SK-N-MC (cell line): Measurements from ENCODE around the gene GLT8D1.
"Not testable (repeated sequence)": the region's sequence is repeated elsewhere in the genome, so short reads cannot be mapped to it uniquely, and the experiment has no call there.

Experiments
- EZH2 ChIP-seq: fragments of 200-600 bp; sonication (generic); IDR thresholded peaks from one replicate; pipeline ENCODE4 v1.6.1; 2017; ENCODE audit warnings: antibody characterized with exemption
- POLR2AphosphoS5 ChIP-seq: IDR thresholded peaks from 2 replicates; pipeline ENCODE4 v1.6.1; 2012; ENCODE audit warnings: mild to moderate bottlenecking, low read depth, low read length, borderline replicate concordance

DNA sequence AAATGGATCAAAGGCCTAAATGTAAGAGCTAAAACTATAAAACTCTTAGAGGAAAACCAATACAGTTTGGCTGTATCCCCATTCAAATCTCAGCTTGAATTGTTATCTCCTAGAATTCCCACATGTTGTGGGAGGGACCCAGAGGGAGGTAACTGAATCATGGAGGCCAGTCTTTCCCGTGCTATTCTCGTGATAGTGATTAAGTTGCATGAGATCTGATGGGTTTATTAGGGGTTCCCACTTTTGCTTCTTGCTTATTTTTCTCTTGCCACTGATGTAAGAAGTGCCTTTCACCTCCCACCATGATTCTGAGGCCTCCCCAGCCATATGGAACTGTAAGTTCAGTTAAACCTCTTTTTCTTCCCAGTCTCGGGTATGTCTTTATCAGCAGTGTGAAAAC, 29.4 kb downstream of the GLT8D1 start:
- not testable (repeated sequence) for TF ChIP-seq EZH2, POLR2AphosphoS5
